Upper lobe of left lung (tissue), 6 donors: ENCODE data around the gene CALHM5. TPM values are rescaled to one million over a fixed set of nuclear protein-coding genes. Genes with fewer than 3 reads are reported as not detected.

ENCODE experiments used
- ATAC-seq, 2 donors: fragments of 200-7000 bp; cut with Tn5 transposase; one replicate each; pipeline ENCODE4 v1.9.1; 2022; ENCODE audit warnings: mild to moderate bottlenecking in 2 of 2, moderate library complexity in 2 of 2; ENCODE audit not compliant: low FRiP score in 2 of 2
- DNase-seq, 2 donors: peaks; one replicate each; pipeline ENCODE4 v3.0.0-alpha.2; 2019 to 2020
- H3K27ac ChIP-seq, 4 donors: fragments of 200-600 bp; sonication (generic); one replicate each; pipeline ENCODE4 v1.5.1; 2016 to 2019
- H3K27me3 ChIP-seq, 4 donors: fragments of 200-600 bp; sonication (generic); one replicate each; pipeline ENCODE4 v1.5.1; 2017 to 2019
- H3K36me3 ChIP-seq, 4 donors: fragments of 200-600 bp; sonication (generic); one replicate each; pipeline ENCODE4 v1.5.1; 2016 to 2019
- H3K4me1 ChIP-seq, 4 donors: fragments of 200-600 bp; sonication (generic); one replicate each; pipeline ENCODE4 v1.5.1; 2018 to 2019
- H3K4me3 ChIP-seq, 4 donors: fragments of 200-600 bp; sonication (generic); one replicate each; pipeline ENCODE4 v1.5.1; 2017 to 2019; ENCODE audit warnings: mild to moderate bottlenecking in 2 of 4, moderate library complexity in 1 of 4
- H3K9me3 ChIP-seq, 4 donors: fragments of 200-600 bp; sonication (generic); one replicate each; pipeline ENCODE4 v1.5.1; 2018 to 2019
- CTCF ChIP-seq, 6 experiments: fragments of 450-650 bp in 4 of 6; fragments of 200-600 bp in 2 of 6; sonication (generic) in 2 of 6; IDR thresholded peaks; one replicate each; pipeline ENCODE4 v1.5.1; 2016 to 2019; ENCODE audit warnings: antibody characterized with exemption in 6 of 6
- EP300 ChIP-seq, 4 donors: sonication (generic); formaldehyde crosslinking; IDR thresholded peaks; one replicate each; pipeline ENCODE4 v1.5.1; 2017; ENCODE audit warnings: antibody characterized with exemption in 4 of 4, control low read depth in 2 of 4
- POLR2A ChIP-seq, 4 donors: fragments of 450-650 bp; IDR thresholded peaks; one replicate each; pipeline ENCODE4 v1.5.1; 2016 to 2017; ENCODE audit warnings: antibody characterized with exemption in 4 of 4, mild to moderate bottlenecking in 2 of 4
- POLR2AphosphoS5 ChIP-seq, 2 donors: sonication (generic); formaldehyde crosslinking; IDR thresholded peaks; one replicate each; pipeline ENCODE4 v1.5.1; 2017; ENCODE audit warnings: antibody characterized with exemption in 2 of 2
- WGBS, 2 donors: methylation state at CpG; one replicate each; pipeline ENCODE4 v1.1.5; 2017 to 2018; 5-methylcytosine and 5-hydroxymethylcytosine counted together
- total RNA-seq, 6 donors: library from RNA; depleted of rRNA in 4 of 6; stranded (reverse); fragments of >200 nt in 4 of 6; gene quantifications; one replicate each; pipeline versions ENCODE4 v1.1.0 to v1.2.1, GENCODE V29; 2016 to 2021
- donor health status: DM: no; HTN: no; CAD: no; lungs with moderate emphysema.
- donor health status: DM: no; HTN: yes; CAD: no; lungs with severe emphysema.

CALHM5 gene
- total RNA-seq, 6 donors from 2014 or later, result 0.76 to 2.9 (median 1.2) TPM

GRCh38 chr6:116568821-116569755 is 57.6 kb downstream of the CALHM5 start:
- no peak overlapping the region for H3K4me3 ChIP-seq
- H3K27ac ChIP-seq, result no peak overlapping the region
- no peak for TF ChIP-seq CTCF (IDR thresholded peaks at IDR 0.05)
- no peak for TF ChIP-seq POLR2A (IDR thresholded peaks at IDR 0.05)
- TF ChIP-seq POLR2AphosphoS5 (IDR thresholded peaks at IDR 0.05), result no peak
- no peak for TF ChIP-seq EP300 (IDR thresholded peaks at IDR 0.05)
- H3K36me3 ChIP-seq, result no peaks in the 10 kb centered on the region
- peaks cover 23 to 34% (median 24%) of the 10 kb centered on the region in 4 donors for H3K4me1 ChIP-seq
- no peaks in the 10 kb centered on the region for H3K9me3 ChIP-seq
- ATAC-seq (no peak), DNase-seq (no peak)
- H3K27me3 ChIP-seq, result no peaks in the 10 kb centered on the region
- WGBS, 2 donors, result 65 to 68% methylated on average over 7 of the region's 7 CpGs

GRCh38 chr6:116570856-116571682 is 59.6 kb downstream of the CALHM5 start, which contains the start of gene RWDD1:
RWDD1 (plus strand) TSS chr6:116571504; CDS start chr6:116571583, 79 bp downstream.
- ATAC-seq (peak; percentile 99 to 100), DNase-seq (peak; percentile 97 to 100)
- H3K27me3 ChIP-seq, result no peaks in the 10 kb centered on the region
- peak in 3 of 4 donors; percentile 66 to 86 (median 67) for TF ChIP-seq POLR2A (IDR thresholded peaks at IDR 0.05)
- peak in 5 of 6 experiments; percentile 17 to 56 (median 50) for TF ChIP-seq CTCF (IDR thresholded peaks at IDR 0.05)
- no peak for TF ChIP-seq EP300 (IDR thresholded peaks at IDR 0.05)
- peak; percentile 75 to 91 for TF ChIP-seq POLR2AphosphoS5 (IDR thresholded peaks at IDR 0.05)
- peak within 1 kb of the TSS; percentile 89 to 94 (median 92) for H3K27ac ChIP-seq
- H3K4me3 ChIP-seq, result peak within 1 kb of the TSS; percentile 59 to 90 (median 79)
- WGBS, 2 donors, result 0 to 1% methylated on average over 16 to 57 of the region's 62 CpGs
- no peaks in the 10 kb centered on the region for H3K9me3 ChIP-seq
- H3K4me1 ChIP-seq, result peaks cover 23 to 36% (median 25%) of the 10 kb centered on the region in 4 donors
- H3K36me3 ChIP-seq, result peaks cover 0 to 13% (median 3%) of the 10 kb centered on the region in 4 donors

- H3K9me3 ChIP-seq, result no peaks in the 10 kb centered on the region
- DNase-seq (no peak), ATAC-seq (peak in 1 of 2 donors; percentile 69)
- H3K27ac ChIP-seq, result peak overlapping the region; percentile 89 to 94 (median 92)
- H3K4me3 ChIP-seq, result peak overlapping the region; percentile 59 to 90 (median 79)
- peaks cover 23 to 36% (median 25%) of the 10 kb centered on the region in 4 donors for H3K4me1 ChIP-seq
- 0% methylated on average over 5 to 12 of the region's 12 CpGs for WGBS, 2 donors
- no peaks in the 10 kb centered on the region for H3K27me3 ChIP-seq
- TF ChIP-seq CTCF (IDR thresholded peaks at IDR 0.05) (no peak), EP300 (IDR thresholded peaks at IDR 0.05) (no peak), POLR2A (IDR thresholded peaks at IDR 0.05) (no peak), POLR2AphosphoS5 (IDR thresholded peaks at IDR 0.05) (no peak)
- peaks cover 0 to 17% (median 3%) of the 10 kb centered on the region in 4 donors for H3K36me3 ChIP-seq
Observed at GRCh38 chr6:116571683-116572000, 60.2 kb downstream of the CALHM5 start.

- Histone ChIP-seq H3K27me3 (no peaks in the 10 kb centered on the region), H3K36me3 (peaks cover 0 to 20% (median 3%) of the 10 kb centered on the region in 4 donors), H3K9me3 (no peaks in the 10 kb centered on the region), H3K27ac (peak overlapping the region; percentile 89 to 94 (median 92)), H3K4me1 (peaks cover 23 to 36% (median 25%) of the 10 kb centered on the region in 4 donors), H3K4me3 (peak overlapping the region; percentile 59 to 90 (median 79))
- 4 to 7% methylated on average over 7 of the region's 7 CpGs for WGBS, 2 donors
- TF ChIP-seq EP300 (IDR thresholded peaks at IDR 0.05) (no peak), POLR2AphosphoS5 (IDR thresholded peaks at IDR 0.05) (no peak), CTCF (IDR thresholded peaks at IDR 0.05) (no peak), POLR2A (IDR thresholded peaks at IDR 0.05) (no peak)
- DNase-seq, result peak in 1 of 2 donors; percentile 57
- peak in 1 of 2 donors; percentile 40 for ATAC-seq
Observed at GRCh38 chr6:116572162-116572561, 60.7 kb downstream of the CALHM5 start.

Other genes with a start within 250 kb of the CALHM5 start
- 10 to 100 TPM; 33.5 to 83.6 (median 64.9) TPM for gene TSPYL1, start 231.7 kb upstream of the CALHM5 start, total RNA-seq
- 10 to 100 TPM; 20.1 to 68.1 (median 40.6) TPM for gene DSE, start 140.7 kb upstream of the CALHM5 start, total RNA-seq
- gene CALHM6, start 50.3 kb upstream of the CALHM5 start, total RNA-seq, result 10 to 100 TPM in 1 of 6 donors, 1 to 10 TPM in 3, not detected in 2; 2.7 to 23.0 (median 7.1) TPM
- 1 to 10 TPM in 1 of 6 donors, under 1 TPM in 2, not detected in 3; 0.20 to 1.4 (median 0.29) TPM for gene TRAPPC3L, start 34.0 kb downstream of the CALHM5 start, total RNA-seq
- gene CALHM4, start 42.1 kb downstream of the CALHM5 start, total RNA-seq, result not detected
- gene RWDD1, start 59.9 kb downstream of the CALHM5 start, total RNA-seq, result 10 to 100 TPM; 11.5 to 35.1 (median 30.9) TPM
- 10 to 100 TPM in 2 of 6 donors, 1 to 10 TPM in 4; 1.2 to 28.7 (median 4.7) TPM for gene RSPH4A, start 104.8 kb downstream of the CALHM5 start, total RNA-seq
- 10 to 100 TPM in 2 of 6 donors, 1 to 10 TPM in 4; 4.6 to 17.8 (median 9.5) TPM for gene ZUP1, start 157.1 kb downstream of the CALHM5 start, total RNA-seq
- 10 to 100 TPM in 3 of 6 donors, 1 to 10 TPM in 3; 3.1 to 20.1 (median 9.2) TPM for gene KPNA5, start 169.6 kb downstream of the CALHM5 start, total RNA-seq